HG03521 (cell line): Measurements from ENCODE around the gene SYPL1.
"Not testable (repeated sequence)": the region's sequence is repeated elsewhere in the genome, so short reads cannot be mapped to it uniquely, and the experiment has no call there.

ENCODE experiments used
- ATAC-seq: cut with Tn5 transposase; IDR thresholded peaks from one replicate; pipeline ENCODE4 v1.9.1; 2021; ENCODE audit warnings: mild to moderate bottlenecking, moderate library complexity; ENCODE audit not compliant: unreplicated experiment

Gene SYPL1

GRCh38 chr7:106112118-106112971 is at the start of gene SYPL1:
TSS of gene SYPL1 (minus strand) at chr7:106112312. CDS start at chr7:106112208, 104 bp downstream.
- ATAC-seq = peak; percentile 80

DNA sequence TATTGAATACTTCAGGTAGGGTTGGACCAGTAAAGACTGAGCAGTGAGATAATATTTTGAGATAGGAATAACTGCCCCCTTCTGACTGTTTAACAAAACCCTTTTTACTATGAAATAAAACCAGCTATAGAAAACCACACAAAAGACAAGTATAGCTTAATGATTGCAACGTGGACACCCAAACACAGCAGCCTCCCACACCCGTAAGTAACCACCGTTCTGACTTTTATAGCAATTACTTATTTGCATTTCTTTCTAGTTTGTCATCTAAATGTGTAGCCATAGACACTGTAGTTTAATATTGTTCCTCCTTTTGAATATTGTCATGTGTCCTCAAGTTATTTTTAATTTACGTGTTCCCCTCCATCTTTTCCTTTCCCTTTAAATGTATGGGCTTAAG is 42.9 kb upstream of the SYPL1 start:
- no peak for ATAC-seq

DNA sequence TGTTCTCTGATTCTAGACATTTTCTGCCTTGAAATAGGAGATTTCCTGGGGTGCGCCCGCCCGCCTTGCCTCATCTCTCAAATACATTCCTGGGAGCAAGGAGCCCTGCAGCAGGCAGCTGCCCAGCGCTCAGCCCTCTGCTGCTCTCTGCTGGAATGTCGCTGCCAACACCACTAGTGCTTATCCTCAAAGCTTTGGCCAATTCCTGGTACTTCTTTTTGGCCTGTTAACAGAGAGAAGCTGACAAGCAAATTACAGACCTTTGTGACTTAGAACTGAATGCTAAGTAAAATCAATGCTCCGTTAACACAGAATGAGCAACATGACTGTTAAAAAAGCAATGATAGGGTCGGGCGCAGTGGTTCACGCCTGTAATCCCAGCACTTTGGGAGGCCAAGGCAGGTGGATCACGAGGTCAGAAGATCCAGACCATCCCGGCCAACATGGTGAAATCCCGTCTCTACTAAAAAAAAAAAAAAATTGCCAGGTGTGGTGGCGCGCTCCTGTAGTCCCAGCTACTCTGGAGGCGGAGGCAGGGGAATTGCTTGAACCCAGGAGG is 41.9 kb upstream of the SYPL1 start:
- ATAC-seq = peak; percentile 59

GRCh38 chr7:106152313-106152665 is 40.2 kb upstream of the SYPL1 start:
- no peak for ATAC-seq

GRCh38 chr7:106151459-106152312 is 39.6 kb upstream of the SYPL1 start:
- no peak for ATAC-seq

- ATAC-seq = no peak
Observed at GRCh38 chr7:106143711-106144337, 31.7 kb upstream of the SYPL1 start.

DNA sequence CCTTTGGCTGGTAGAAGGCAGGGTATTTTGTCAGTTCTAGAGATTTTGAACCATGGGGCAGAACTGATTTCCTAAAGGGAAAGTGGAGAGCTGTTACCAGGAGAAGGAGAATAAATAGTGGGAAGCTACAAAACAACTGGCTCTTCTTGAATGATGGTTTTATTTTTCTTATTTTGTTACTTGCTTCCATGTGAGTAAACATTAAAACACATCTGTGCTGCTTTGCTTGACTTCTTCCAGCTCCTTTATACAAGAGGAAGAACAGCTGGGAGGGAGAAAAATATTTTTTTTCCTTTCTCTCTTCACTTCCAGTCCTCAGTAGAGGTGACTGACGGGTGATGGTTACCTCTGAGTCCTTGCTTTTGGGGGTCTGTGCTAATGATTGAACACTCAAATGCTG is 30.0 kb upstream of the SYPL1 start:
- ATAC-seq = no peak

DNA sequence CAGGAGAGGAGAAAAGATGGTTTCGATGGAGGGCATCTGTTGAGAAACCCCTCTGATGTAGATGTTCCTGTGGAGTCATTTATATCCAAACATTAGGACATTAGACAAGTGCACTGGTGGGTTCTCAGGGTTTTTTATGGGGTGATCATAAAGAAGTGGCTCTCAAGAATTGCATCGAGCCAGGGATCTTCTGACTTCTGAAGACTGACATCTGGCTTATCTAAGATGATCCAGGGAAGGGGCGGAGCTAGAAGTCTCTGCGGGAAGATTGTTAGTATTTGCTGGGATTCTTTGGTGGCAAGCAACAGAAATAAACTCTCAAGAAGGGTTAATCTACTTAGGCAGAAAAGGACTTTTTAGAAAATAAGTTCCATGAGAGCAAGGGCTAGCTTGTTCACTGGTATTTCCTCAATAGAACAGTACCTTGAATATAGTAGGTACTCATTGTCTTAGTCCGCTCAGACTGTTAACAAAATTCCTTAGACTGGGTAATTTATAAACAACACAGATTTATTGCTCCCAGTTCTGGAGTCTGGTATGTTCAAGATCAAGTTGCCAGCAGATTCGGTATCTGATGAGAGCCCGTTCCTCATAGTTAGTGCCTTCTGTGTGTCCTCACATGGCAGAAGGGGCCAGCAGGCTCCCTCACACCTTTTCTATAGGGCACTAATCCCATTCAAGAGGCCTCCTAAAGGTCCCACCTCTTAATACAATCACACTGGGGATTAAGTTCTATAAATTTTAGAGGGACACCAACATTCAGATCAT is 28.5 kb upstream of the SYPL1 start:
- ATAC-seq = no peak

- no peak for ATAC-seq
Observed at GRCh38 chr7:106139265-106140251, 27.4 kb upstream of the SYPL1 start.

DNA sequence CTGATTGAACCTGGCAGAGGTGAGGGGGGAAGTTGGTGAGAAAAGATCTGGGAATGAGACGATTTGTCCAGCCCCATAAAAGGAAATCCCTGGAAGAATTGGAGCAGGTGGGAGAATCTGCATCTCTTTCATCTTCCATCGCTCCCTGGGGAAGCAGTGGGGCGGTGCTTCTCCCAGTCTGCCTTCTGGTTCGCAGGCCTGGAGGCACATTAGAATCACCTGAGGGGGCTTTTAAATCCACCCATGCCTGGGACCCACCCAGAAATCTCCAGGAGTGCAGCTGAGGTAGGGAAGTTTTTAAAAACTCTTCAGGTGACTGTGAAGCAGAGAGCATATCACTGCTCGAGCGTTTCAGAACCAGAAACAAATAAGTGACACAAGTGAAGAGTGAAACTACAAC is 26.7 kb upstream of the SYPL1 start:
- no peak for ATAC-seq

- not testable (repeated sequence) for ATAC-seq
Observed at GRCh38 chr7:106138181-106138580, 26.1 kb upstream of the SYPL1 start.

GRCh38 chr7:106134241-106134640 is 22.1 kb upstream of the SYPL1 start:
- ATAC-seq = no peak

DNA sequence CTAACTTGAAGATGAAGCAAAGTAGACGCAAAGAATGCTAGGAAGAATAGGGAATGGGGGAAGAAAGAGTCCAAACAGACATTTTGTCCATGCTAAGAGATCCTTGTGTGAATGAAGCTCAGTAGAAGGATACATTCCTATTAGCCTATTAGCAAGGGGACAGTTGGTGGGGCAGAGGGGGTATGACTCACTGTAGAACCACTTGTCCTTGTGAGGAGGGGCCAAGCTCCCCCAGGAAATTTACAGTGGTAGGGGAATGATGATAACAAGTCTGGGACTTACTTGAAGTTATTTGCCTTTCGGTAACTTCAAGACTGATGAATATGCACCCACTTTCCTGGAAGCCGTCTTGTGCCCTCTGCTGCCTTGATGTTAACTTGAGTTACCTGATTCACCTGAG is 17.2 kb upstream of the SYPL1 start:
- no peak for ATAC-seq

GRCh38 chr7:106128836-106129235 is 16.7 kb upstream of the SYPL1 start:
- no peak for ATAC-seq

DNA sequence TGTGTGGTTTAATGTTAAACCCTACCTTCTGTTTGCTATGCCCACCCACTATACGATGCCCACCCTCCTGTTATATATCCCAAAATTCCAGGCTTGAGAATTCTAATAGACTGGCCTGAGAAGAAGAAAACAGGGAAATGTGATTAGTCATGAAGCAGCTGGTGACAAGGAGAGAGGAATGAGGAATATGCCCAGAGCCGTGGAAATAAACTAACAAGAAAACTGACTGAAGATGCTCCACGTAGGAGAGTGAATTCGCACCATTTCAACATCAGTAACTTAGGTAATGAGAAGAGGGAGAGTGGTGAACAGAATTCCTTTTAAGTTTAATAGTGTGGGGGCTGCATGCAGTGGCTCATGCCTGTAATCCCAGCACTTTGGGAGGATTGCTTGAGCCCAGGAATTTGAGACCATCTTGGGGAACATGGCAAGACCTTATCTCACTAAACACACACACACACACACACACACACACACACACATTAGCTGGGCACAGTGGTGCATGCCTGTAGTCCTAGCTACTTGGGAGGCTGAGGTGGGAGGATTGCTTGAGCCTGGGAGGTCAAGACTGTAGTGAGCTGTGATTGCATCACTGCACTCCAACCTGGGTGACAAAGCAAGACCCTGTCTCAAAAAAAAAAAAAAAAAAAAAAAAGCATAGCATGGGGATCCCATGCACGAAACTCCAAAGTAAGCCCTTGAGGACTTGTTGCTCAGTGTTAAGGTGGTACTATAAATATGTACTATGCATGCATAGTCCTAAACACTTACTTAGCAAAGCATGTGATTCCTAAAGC is 16.1 kb upstream of the SYPL1 start:
- no peak for ATAC-seq

DNA sequence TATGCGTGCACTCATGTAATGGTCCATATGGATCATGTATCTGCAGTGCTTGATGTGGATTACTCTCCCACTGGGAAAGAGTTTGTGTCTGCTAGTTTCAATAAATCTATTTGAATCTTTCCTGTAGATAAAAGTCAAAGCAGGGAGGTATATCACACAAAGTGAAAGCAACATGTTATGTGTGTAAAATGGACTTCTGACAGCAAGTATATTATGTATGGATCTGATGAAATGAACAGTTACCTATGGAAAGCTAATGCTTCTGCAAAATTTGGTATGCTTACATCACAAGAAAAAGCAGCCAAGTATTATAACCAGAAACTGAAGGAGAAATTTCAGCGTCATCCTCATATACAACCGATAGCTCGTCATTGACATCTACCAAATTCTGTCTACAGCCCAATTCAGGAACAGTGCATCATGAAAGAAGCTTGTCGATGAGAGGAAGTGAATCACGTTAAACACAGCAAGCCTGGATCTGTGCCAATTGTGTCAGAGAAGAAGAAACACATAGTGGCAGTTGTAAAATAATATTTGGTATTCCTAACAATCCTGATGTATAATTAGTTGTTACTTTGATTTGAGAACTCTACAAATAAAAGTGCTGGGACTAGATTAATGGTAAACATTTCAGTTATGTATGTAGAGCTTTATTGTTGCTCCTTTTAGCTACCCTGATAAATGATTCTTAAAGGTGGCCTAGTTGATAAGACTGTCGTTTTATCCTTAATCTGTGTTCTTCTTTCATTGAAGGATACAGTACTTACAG is 14.2 kb upstream of the SYPL1 start:
- no peak for ATAC-seq

- ATAC-seq = no peak
Observed at GRCh38 chr7:106125417-106125816, 13.3 kb upstream of the SYPL1 start.

DNA sequence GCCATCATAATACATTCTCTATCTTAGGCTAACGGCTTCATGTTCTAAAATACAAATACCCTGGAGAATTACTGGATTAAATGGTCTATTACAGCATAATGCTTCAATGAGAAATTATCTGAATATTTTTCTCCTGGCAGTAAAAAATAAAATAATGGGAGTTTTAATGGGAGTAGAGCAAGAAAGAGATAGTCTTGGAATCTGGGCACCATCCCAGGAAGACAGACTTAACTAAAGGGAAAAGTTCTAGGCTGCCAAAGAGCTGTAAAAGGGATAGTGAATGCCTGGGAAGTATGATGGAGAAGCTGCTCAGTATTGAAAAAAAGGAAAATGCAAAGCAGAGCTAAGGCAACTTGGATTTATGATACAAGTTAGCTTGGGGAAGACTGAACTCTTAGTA is 12.1 kb upstream of the SYPL1 start:
- no peak for ATAC-seq
